Fibroblast of skin of back (primary cell): Measurements from ENCODE around the gene ZNF689. TPM values are rescaled to one million over a fixed set of nuclear protein-coding genes. Genes with fewer than 3 reads are reported as not detected.
A peak's percentile ranks its signal among the peaks of the same experiment; 100 is the strongest.
"Not testable (repeated sequence)": the region's sequence is repeated elsewhere in the genome, so short reads cannot be mapped to it uniquely, and the experiment has no call there.

Experiments used
- DNase-seq: peaks from one replicate; pipeline ENCODE4 v3.0.0-alpha.2; 2013
- polyA plus RNA-seq, 2 experiments: library from polyadenylated mRNA; unstranded; fragments of 120-200 nt; gene quantifications; one replicate each; pipeline ENCODE4 v1.2.1, GENCODE V29; 2013; ENCODE audit not compliant: insufficient read length in 2 of 2

ZNF689 gene
- 5.7 TPM for polyA plus RNA-seq (2013, experiment 1 of 2; ENCODE audit: insufficient read length)
- 4.2 TPM for polyA plus RNA-seq (2013, experiment 2 of 2; ENCODE audit: insufficient read length)

DNA sequence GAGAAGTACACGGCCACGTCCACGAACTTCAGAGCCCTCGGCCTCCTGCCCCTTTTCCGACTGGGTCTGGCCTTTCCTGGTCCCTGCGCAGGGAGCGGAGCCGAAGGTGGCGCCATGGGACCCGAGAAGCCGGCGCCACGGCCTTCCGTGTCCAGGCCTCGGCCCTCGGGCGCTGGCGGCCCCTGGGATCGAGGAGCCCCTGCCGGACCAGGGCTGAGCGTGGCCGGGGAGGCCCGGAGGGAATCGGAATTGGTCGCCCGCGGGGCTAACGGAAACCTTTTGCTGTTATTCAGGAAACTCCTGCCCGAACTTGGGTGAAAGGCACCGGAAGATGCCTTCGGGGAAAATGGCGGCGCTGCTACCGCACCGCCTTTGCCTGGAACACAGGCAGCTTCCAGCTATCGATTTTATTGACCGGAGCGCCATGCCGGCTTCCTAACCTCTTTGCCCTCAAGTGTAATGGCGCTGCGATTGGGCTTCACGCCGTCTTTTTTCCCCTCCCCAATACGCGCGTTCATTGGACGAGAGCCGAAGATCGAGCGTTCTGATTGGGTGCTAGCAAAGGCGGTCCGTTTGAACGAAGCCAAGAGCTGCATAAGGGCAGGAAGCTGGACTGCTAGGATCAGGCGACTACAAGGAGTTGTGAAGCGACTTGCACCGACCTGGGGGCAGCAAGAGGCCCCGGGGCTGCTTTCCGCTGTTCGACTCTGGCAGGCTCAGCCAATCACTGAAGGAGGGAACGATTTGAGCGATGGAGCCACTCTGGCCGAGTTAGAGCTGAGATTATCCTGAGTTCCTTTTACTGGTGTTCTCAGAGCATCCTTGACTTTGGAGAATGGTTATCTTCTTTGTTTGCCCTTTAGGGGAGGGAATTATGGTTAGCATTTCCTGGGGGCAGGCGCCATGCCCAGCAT, at the start of gene ZNF689:
Gene ZNF689, minus strand, starts transcription at position 464 of the 914 bp plus-strand sequence. Its CDS starts 348 bp downstream, at position 116.
- peak; percentile 96 for DNase-seq

DNA sequence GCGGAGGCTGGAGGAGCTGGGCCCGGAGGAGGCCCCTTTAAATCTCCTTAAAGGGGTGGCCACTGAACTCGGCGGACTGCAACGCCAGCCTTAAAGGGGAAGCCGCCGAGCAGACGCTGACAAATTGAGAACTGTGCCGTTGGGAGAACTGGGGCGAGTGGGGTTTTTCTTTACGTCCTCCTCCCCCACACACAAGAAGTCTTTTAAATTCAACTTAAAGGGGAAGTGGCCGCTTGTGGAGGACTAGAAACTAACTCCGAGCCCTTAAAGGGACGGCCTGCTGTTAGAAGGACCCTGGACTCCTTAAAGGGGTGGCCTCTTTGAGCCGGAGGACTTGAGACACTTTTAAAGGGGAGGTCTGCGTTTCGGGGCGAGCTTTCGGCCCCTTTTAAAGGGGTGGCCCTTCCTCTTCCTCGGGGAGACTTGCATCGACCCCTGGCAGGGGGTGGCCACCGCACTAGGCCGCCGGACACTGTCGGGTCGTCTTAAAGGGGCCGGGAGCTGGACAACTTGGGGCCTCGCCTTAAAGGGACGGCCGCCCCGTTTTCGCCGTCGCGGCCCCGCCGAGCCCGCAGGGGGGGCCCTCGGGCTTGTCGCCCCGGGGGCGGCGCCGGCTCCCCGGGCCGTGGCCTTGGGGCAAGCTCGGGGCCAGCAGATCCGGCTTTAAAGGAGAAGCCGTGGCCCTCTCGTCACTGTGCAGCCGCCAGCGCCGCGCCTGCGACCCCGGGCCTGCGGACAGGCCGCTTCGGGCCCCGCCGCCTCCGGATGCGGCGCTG, 48.7 kb upstream of the ZNF689 start:
- peak; percentile 97 for DNase-seq

DNA sequence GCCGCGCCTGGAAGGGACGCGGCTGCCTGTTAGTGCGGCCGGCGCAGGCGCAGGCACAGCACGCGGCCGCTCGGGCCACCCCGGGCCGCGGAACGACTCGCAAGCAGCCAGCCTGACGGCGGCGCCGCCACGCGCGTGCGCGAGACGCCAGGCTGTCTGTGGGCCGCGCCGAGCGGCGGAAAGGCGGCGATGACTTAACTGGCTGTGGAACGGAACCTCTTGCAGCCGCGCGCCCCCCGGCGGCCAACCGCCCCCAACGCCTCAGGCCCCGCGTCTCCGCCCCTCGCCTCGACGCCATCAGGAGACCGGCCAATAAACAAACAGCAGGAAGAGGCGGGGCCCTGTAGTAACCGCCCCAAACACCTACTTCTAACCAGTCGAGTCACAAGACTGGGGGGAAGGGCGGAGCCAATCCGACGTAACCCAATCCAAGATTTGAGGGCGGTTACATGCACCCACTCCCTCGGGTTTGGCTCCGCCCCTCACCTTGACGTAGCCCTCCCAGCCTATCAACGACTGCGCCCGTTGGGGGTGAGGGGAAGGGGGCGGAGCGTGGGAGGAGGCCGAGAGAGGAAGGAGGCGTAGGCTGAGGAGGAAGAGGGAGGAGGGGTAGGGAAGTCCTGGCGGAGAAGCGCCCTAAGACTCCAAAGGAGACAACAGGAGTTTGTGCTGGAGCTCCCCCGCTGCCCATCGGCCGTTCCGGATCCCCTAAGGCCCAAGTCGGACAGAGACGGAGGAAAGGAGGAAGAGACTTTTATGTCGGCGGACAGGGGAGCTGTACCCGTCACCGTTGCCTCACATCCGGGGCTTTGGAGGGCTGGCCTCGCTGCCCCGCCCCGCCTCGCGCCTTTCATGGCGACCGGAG, 47.9 kb upstream of the ZNF689 start, which contains the start of gene FBRS:
Gene FBRS, plus strand, starts transcription at position 566 of the 865 bp plus-strand sequence. CDS start 1,088 bp downstream, outside the sequence.
- DNase-seq, result peak; percentile 100

DNA sequence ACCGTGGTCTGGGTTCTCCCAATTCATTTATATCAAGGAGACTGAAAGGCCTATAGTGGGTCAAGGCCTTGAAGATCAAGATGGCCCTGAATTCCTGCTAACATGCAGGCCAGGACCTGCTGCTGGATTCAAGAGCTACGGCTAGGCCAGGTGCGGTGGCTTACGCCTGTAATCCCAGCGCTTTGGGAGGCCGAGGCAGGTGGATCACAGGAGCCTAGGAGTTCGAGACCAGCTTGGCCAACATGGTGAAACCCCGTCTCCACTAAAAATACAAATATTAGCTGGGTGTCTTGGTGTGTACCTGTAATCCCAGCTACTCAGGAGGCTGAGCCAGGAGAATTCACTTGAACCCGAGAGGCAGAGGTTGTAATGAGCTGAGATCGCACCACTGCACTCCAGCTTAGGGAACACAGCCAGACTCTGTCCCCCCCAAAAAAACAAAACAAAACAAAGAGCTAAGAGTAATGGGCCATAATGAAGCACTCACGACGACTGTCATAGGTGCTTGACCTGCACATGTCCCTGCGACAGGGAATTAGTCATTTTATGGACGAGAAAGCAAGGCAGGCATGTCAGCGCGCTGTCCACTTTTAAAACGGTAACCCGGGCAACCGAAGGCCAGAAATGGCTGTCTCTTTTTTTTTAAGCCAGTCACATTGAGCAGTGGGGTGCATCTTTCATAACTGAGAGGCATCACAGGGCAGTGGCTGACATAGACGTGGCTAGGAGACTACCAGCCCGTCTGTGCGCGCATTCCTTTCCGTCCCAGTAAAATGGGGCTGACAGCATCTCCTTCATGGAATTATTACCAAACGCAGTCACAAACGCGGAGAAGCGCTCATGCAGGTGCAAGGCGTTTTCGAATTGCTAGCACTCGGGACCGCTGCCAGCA, 47.0 kb upstream of the ZNF689 start:
- no peak for DNase-seq

DNA sequence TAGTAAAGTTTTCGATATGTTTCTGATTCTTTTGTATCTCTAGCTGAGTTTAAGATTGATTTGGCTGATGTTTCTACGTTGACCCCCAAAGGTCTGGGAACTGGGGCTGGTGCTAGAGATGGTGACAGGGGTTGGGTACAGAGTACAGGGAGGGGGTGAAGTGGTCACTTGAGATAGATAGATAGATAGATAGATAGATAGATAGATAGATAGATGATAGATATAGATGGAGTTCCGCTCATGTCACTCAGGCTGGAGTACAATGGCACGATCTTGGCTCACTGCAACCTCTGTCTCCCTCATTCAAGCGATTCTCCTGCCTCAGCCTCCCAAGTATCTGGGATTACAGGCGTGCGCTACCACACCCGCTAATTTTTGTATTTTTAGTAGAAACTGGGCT, 46.2 kb upstream of the ZNF689 start:
- DNase-seq, result no peak

DNA sequence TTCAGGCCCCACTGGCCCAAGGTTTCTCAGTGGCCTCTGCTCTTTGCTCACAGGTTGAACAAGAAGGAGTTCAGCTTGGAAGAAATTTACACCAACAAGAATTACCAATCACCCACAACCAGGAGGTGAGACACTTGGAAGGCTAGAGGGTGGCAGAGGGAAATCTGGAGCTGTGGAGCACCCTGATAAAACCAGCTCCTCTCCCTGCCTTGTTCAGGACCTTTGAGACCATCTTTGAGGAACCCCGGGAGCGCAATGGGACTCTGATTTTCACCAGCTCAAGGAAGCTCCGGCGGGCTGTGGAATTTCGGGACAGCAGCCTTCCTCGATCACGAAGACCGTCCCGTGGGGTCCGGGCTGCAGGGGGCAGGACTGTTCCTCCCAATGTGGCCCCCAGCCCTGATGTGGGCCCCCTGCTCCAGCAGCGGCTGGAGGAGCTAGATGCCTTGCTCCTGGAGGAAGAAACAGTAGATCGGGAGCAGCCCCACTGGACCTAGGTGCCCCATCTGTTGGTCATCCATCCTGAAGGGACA, 45.7 kb upstream of the ZNF689 start:
- no peak for DNase-seq

DNA sequence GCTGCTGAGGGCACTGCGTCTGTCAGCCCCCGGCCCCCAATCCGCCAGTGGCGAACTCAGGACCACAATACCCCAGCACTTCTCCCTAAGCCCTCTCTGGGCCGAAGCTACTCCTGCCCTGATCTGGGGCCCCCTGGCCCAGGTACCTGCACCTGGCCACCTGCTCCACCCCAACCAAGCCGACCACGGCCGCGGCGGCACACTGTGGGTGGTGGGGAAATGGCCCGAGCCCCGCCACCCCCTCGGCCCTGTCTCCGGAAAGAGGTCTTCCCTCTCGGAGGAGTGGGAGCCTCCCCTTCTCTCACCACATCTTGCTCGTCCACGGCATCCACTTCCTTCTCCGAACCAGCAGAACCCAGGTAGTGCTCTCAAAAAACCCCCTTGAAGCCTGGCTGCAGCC, 44.7 kb upstream of the ZNF689 start:
- DNase-seq, result no peak

DNA sequence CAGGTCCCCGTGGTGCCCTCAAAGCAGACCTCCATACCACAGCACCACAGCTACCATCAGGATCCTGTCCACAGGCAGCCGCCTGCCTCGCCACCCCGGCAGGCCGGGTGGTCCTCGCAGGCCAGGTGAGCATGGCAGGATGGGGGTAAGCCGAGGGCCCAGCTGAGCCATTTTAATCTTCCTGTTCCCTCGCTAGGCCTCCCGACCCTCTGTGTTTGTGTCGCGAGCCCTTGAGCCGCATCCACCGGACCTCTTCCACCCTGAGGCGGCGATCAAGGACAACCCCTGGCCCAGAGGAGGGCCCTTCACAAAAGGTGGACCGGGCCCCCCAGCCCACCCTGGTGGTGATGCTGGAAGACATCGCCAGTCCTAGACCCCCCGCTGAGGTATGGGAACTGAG, 42.5 kb upstream of the ZNF689 start:
- DNase-seq, result no peak

DNA sequence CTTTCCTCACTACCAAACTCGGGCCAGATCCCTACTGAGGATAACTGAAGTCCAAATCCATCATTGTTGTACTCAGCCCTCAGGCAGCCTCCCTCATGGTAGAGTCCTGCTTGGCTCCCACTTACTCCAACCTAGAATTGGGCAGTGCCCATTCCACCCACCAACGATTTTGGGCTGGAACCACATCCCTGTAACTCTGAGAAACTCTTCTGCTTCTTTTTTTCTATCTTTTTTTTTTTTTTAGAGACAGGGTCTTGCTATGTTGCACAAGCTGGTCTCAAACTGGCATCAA, 41.8 kb upstream of the ZNF689 start:
- no peak for DNase-seq

DNA sequence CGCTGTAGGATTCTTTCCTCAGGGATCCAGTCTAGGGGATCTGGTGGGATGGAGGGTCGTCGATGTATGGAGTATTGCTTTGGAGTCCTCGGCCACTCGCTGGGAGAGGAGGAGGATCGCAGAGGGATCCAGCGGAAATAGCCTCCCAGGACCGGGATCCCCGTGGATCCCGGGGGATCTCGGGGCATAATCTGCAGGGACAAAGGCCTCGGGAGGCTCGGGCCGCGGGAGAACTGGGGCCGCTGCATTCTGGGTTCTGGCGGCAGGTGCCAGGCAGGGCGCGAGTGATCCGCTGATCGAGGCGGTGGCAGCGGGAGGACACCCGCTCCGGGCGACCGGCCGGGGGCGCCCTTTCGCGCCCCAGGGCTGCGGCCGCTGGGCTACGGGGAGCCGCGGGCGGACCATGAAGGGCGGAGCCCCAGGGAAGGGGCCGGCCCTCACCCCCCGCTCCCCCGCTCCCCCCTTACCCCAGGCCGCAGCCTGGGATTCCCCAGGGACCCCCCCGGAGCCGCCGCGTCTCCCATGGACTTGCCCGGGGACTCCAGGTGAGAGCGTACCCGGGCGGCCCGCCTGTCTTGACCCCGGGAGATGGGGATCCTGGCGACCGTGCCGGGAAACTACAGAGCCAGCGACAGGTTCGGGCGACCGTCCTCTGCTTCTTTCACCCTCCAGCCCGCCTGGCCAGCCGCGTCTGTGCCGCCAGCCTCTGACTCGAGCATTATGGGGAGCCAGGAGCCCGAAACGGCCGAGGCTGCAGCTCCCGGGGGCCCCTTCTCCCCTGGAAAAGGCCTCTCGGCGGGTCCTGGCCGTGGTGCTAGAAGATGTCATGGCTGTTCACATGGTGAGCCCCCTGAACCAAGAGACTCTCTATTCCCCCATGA, 41.2 kb upstream of the ZNF689 start:
- DNase-seq, result peak; percentile 69

DNA sequence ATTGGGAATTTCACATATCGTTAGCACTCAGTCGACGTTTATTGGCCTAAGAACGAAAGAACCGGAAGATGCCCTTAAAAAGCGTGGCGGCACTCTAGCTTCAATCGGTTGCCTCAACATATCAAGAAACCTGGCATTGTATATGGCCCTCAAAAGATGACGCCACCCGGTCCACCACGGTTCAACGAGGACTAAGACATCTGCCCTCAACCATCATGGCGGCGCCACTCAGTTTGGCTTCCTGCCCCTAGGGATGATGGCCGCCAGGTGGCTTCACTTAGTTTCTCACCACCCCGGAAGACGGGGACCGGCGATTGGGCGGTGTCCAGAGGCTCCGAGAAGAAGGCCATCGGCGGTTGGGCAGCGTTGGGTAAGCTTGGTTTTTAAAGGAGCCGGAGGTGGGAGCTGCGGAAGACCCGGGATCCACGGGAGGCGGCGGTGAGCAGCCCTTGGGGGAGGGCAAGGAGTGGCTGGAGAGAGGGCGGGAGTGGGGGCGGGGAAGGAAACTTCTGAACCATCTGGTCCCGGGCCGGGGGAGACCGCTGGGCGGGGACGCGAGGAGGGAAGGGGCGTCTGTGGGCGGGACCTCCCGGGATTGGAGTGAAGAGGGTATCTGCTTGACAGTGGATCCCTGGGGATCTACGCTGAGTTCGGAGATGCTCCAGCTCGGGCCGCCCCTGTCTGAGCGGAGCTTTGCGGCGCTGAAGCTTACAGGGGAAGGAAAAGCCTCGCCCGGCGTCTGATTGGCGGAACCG, 40.4 kb upstream of the ZNF689 start, which contains the start of gene PRR14:
Gene PRR14, plus strand, starts transcription at position 592 of the 755 bp plus-strand sequence. CDS start 686 bp downstream, outside the sequence.
- DNase-seq, result peak; percentile 100

DNA sequence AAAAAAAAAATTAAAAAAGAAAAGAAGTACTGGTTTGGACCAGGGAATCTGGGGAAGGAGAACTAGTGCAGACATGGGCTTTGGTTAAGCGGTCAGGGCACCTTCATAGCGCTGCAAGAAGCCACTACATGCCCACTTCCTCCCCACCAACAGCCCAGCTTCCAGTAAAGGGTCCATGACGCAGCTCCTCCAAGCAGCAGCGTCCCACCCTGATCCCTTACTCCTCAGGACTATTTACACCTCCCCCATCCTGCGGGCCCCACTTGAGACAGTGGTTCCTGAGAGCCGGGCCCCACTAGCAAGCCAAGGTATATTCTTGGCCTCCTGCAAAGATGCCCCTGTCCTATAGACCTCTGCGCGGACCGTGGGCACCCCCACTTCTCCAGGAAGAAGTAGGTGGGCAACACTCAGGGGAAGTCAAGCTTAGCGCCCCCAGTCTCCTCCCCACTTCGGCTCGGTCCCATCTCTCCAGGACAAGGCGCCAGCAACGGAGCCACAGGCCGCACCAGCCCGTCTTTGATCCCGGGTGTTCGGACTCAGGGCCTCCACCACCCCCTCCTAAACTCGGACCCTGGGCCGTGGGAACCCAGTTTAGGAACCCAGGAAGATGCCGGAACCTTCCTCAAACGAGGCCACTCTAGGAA, 39.7 kb upstream of the ZNF689 start:
- peak; percentile 6 for DNase-seq

DNA sequence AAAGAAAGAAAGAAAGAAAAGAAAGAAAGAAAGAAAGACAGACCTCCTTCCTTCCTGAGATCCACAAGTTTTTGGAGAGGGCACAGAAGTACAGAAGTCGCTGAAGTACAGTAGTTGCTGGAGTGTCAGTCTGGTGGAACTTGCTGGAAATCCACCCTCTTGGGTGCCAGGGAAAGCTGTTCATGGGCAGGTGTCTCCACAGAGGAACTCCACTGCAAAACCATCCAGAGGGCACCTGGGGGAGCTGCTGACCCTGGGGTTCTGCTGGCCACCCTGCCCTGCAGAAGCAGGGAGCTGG, 37.0 kb upstream of the ZNF689 start:
- DNase-seq, result no peak

DNA sequence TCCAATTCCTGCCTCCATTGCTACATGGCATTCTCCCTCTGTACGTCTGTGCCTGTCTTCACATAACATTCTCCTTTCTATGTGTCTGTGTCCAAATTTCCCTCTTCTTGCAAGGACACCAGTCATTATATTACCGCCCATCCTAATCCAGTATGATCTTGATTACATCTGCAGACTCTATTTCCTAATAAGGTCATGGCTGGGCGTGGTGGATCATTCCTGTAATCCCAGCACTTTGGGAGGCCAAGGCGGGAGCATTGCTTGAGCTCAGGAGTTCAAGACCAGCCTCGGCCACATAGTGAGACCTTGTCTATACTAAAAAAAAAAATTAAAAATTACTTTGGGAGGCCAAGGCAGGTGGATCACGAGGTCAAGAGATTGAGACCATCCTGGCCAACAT, 35.5 kb upstream of the ZNF689 start:
- no peak for DNase-seq

DNA sequence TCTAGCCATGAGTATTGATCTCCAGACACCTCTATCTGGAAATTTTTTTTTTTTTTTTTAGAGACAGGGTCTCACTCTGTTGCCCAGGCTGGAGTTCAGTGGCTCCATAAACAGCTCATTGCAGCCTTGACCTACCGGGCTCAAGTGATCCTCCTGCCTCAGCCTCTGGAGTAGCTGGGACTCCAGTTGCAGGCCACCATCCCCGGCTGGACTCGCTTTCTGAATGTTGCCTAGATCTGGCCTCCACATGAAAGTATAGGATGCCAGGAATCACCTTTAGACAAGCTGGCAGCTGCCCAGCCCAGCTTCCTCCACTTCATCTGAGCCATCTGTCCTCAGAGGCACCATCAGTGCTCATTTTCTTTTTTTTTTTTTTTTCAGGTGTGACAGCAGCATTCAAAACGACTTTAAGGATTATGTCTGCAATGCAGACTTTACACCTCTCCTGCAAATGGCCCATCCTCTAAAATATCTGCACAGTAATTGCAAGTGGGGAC, 34.2 kb upstream of the ZNF689 start:
- no peak for DNase-seq

DNA sequence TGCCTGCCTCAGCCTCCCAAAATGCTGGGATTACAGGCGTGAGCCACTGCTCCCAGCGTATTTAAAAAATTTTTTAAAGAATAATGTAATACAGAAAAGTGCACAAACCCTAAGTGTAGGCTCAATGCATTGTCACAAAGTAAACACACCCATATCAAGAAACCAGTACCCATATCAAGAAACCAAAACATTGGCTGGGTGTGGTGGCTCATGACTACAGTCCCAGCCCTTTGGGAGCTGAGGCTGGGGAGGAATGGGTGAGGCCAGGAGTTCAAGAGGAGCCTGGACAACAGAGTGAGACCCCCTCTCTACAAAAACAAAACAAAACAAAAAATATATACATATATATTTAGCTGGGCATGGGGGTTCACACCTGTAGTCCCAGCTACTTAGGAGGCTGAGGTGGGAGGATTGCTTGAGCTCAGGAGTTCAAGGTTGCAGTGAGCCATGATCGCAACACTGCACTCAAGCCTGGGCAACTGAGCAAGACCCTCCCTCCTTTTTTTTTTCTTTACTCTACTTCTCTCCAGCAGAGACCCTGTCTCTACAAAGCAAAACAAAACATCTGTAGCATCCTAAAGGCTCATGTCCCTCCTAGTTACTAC, 31.3 kb upstream of the ZNF689 start:
- DNase-seq, result peak; percentile 9

DNA sequence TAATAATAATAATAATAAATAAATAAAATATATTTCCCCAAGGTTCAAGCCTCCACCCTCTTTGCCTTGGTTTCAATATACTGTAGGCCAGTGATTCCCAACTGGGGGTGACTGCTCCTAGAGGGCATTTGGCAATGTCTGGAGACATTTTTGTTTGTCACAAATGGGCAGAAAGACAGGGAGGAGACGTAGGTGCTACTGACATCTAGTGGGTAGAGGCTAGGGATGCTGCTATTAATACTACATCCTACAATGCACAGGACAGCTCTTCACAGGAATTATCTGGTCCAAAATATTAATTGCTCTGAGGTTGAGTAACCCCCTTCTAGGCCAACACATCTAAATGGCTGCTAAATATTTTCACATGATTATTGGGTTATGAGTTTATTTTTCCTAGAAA, 27.8 kb upstream of the ZNF689 start:
- peak; percentile 66 for DNase-seq

DNA sequence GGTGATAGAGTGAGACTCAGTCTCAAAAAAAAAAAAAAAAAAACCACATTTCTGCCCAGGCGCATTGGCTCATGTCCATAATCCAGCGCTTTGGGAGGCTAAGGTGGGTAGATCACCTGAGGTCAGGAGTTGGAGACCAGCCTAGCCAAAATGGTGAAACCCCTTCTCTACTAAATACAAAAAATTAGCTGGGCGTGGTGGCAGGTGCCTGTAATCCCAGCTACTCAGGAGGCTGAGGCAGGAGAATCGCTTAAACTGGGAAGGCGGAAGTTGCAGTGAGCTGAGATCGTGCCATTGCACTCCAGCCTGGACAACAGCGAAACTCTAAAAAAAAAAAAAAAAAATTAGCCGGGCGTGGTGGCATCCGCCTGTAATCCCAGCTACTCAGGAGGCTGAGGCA, 26.9 kb upstream of the ZNF689 start:
- DNase-seq, result not testable (repeated sequence)
